IPS-15b (cell line): ENCODE results near the gene CACNG1.

ENCODE experiments used
- H3K27me3 ChIP-seq: one replicate; pipeline ENCODE4 v1.6.1; 2013; ENCODE audit warnings: low read length; ENCODE audit not compliant: control insufficient read depth, insufficient read depth
- H3K36me3 ChIP-seq: one replicate; pipeline ENCODE4 v1.6.1; 2013; ENCODE audit warnings: low read length; ENCODE audit not compliant: control insufficient read depth, insufficient read depth
- H3K4me1 ChIP-seq: one replicate; pipeline ENCODE4 v1.6.1; 2013; ENCODE audit warnings: mild to moderate bottlenecking, low read length; ENCODE audit not compliant: control insufficient read depth, insufficient read depth
- H3K4me3 ChIP-seq: one replicate; pipeline ENCODE4 v1.5.1; 2013; ENCODE audit warnings: low read depth, low read length
- H3K9ac ChIP-seq: one replicate; pipeline ENCODE4 v1.6.1; 2013; ENCODE audit warnings: low read depth, mild to moderate bottlenecking, low read length
- H3K9me3 ChIP-seq: one replicate; pipeline ENCODE4 v1.6.1; 2013; ENCODE audit warnings: mild to moderate bottlenecking, low read length; ENCODE audit not compliant: control insufficient read depth, insufficient read depth

CACNG1 gene

GRCh38 chr17:67044016-67044772, at the start of gene CACNG1:
Gene CACNG1 (plus strand): TSS chr17:67044554. CDS start chr17:67044661, 107 bp downstream.
- Histone ChIP-seq H3K9ac (no peak within 1 kb of the TSS), H3K4me3 (no peak within 1 kb of the TSS), H3K4me1 (no peaks in the 10 kb centered on the region), H3K9me3 (no peaks in the 10 kb centered on the region), H3K36me3 (no peaks in the 10 kb centered on the region), H3K27me3 (no peaks in the 10 kb centered on the region)

GRCh38 chr17:66994930-66995535, 49.3 kb upstream of the CACNG1 start:
- Histone ChIP-seq H3K9ac (no peak overlapping the region), H3K4me1 (no peaks in the 10 kb centered on the region), H3K4me3 (no peak overlapping the region), H3K27me3 (no peaks in the 10 kb centered on the region), H3K9me3 (no peaks in the 10 kb centered on the region), H3K36me3 (no peaks in the 10 kb centered on the region)

- no peak overlapping the region for H3K9ac ChIP-seq
- H3K27me3 ChIP-seq = no peaks in the 10 kb centered on the region
- no peaks in the 10 kb centered on the region for H3K4me1 ChIP-seq
- H3K9me3 ChIP-seq = no peaks in the 10 kb centered on the region
- no peak overlapping the region for H3K4me3 ChIP-seq
- no peaks in the 10 kb centered on the region for H3K36me3 ChIP-seq
These were observed 48.4 kb upstream of the CACNG1 start for GRCh38 chr17:66995944-66996343.

- H3K9ac ChIP-seq = no peak overlapping the region
- no peaks in the 10 kb centered on the region for H3K4me1 ChIP-seq
- H3K36me3 ChIP-seq = no peaks in the 10 kb centered on the region
- no peaks in the 10 kb centered on the region for H3K27me3 ChIP-seq
- no peak overlapping the region for H3K4me3 ChIP-seq
- H3K9me3 ChIP-seq = no peaks in the 10 kb centered on the region
These were observed 47.4 kb upstream of the CACNG1 start for GRCh38 chr17:66996926-66997325.

- H3K9me3 ChIP-seq = no peaks in the 10 kb centered on the region
- no peak overlapping the region for H3K4me3 ChIP-seq
- no peaks in the 10 kb centered on the region for H3K4me1 ChIP-seq
- no peaks in the 10 kb centered on the region for H3K27me3 ChIP-seq
- H3K9ac ChIP-seq = no peak overlapping the region
- no peaks in the 10 kb centered on the region for H3K36me3 ChIP-seq
These were observed 41.1 kb upstream of the CACNG1 start for GRCh38 chr17:67003231-67003630.

GRCh38 chr17:67004181-67004580, 40.2 kb upstream of the CACNG1 start:
- Histone ChIP-seq H3K27me3 (no peaks in the 10 kb centered on the region), H3K4me1 (no peaks in the 10 kb centered on the region), H3K4me3 (no peak overlapping the region), H3K9me3 (no peaks in the 10 kb centered on the region), H3K36me3 (no peaks in the 10 kb centered on the region), H3K9ac (no peak overlapping the region)

- H3K4me1 ChIP-seq = no peaks in the 10 kb centered on the region
- no peaks in the 10 kb centered on the region for H3K36me3 ChIP-seq
- no peaks in the 10 kb centered on the region for H3K27me3 ChIP-seq
- no peaks in the 10 kb centered on the region for H3K9me3 ChIP-seq
- H3K4me3 ChIP-seq = no peak overlapping the region
- no peak overlapping the region for H3K9ac ChIP-seq
These were observed 37.1 kb upstream of the CACNG1 start for GRCh38 chr17:67007266-67007665.

- no peaks in the 10 kb centered on the region for H3K4me1 ChIP-seq
- no peak overlapping the region for H3K9ac ChIP-seq
- H3K9me3 ChIP-seq = no peaks in the 10 kb centered on the region
- no peak overlapping the region for H3K4me3 ChIP-seq
- H3K27me3 ChIP-seq = no peaks in the 10 kb centered on the region
- no peaks in the 10 kb centered on the region for H3K36me3 ChIP-seq
These were observed 36.3 kb upstream of the CACNG1 start for GRCh38 chr17:67008101-67008500.

GRCh38 chr17:67011527-67012175, 32.7 kb upstream of the CACNG1 start:
- H3K4me3 ChIP-seq = no peak overlapping the region
- no peaks in the 10 kb centered on the region for H3K36me3 ChIP-seq
- H3K27me3 ChIP-seq = no peaks in the 10 kb centered on the region
- H3K9me3 ChIP-seq = no peaks in the 10 kb centered on the region
- no peak overlapping the region for H3K9ac ChIP-seq
- H3K4me1 ChIP-seq = no peaks in the 10 kb centered on the region

- H3K4me3 ChIP-seq = no peak overlapping the region
- no peak overlapping the region for H3K9ac ChIP-seq
- no peaks in the 10 kb centered on the region for H3K9me3 ChIP-seq
- no peaks in the 10 kb centered on the region for H3K4me1 ChIP-seq
- no peaks in the 10 kb centered on the region for H3K27me3 ChIP-seq
- H3K36me3 ChIP-seq = no peaks in the 10 kb centered on the region
These were observed 30.5 kb upstream of the CACNG1 start for GRCh38 chr17:67013891-67014290.

GRCh38 chr17:67015001-67015400, 29.4 kb upstream of the CACNG1 start:
- Histone ChIP-seq H3K4me3 (no peak overlapping the region), H3K9me3 (no peaks in the 10 kb centered on the region), H3K9ac (no peak overlapping the region), H3K36me3 (no peaks in the 10 kb centered on the region), H3K4me1 (no peaks in the 10 kb centered on the region), H3K27me3 (no peaks in the 10 kb centered on the region)
